ENCODE data around the gene ARHGAP26. TPM values are rescaled to one million over a fixed set of nuclear protein-coding genes. Genes with fewer than 3 reads are reported as not detected.

ARHGAP26 gene
- total RNA-seq, 1 donor from 2014 or later: 18.7 TPM

- H3K4me3 Mint-ChIP-seq: no peak overlapping the region
- DNase-seq (ENCODE audit: extremely low spot score, unreplicated experiment): no peak
- H3K27ac Mint-ChIP-seq: no peak overlapping the region
- no peak for TF ChIP-seq CTCF (conservative IDR thresholded peaks at IDR 0.05)
- peaks cover 6% of the 10 kb centered on the region for H3K9me3 Mint-ChIP-seq
- peaks cover 3% of the 10 kb centered on the region for H3K36me3 Mint-ChIP-seq
- no peaks in the 10 kb centered on the region for H3K27me3 Mint-ChIP-seq
- H3K4me1 Mint-ChIP-seq (ENCODE audit: unreplicated experiment): peaks cover 46% of the 10 kb centered on the region
Observed at GRCh38 chr5:142825378-142826089, 55.4 kb downstream of the ARHGAP26 start.

- no peaks in the 10 kb centered on the region for H3K9me3 Mint-ChIP-seq
- peaks cover 52% of the 10 kb centered on the region for H3K4me1 Mint-ChIP-seq (ENCODE audit: unreplicated experiment)
- no peak for DNase-seq (ENCODE audit: extremely low spot score, unreplicated experiment)
- H3K36me3 Mint-ChIP-seq: no peaks in the 10 kb centered on the region
- H3K27ac Mint-ChIP-seq: no peak overlapping the region
- H3K4me3 Mint-ChIP-seq: no peak overlapping the region
- no peaks in the 10 kb centered on the region for H3K27me3 Mint-ChIP-seq
- no peak for TF ChIP-seq CTCF (conservative IDR thresholded peaks at IDR 0.05)
Observed at GRCh38 chr5:142826093-142826492, 55.9 kb downstream of the ARHGAP26 start.

- Mint-ChIP-seq H3K9me3 (no peaks in the 10 kb centered on the region), H3K36me3 (no peaks in the 10 kb centered on the region), H3K27ac (no peak overlapping the region), H3K27me3 (no peaks in the 10 kb centered on the region), H3K4me1 (ENCODE audit: unreplicated experiment) (peaks cover 58% of the 10 kb centered on the region), H3K4me3 (no peak overlapping the region)
- TF ChIP-seq CTCF (conservative IDR thresholded peaks at IDR 0.05): no peak
- no peak for DNase-seq (ENCODE audit: extremely low spot score, unreplicated experiment)
Observed at GRCh38 chr5:142826741-142827492, 56.7 kb downstream of the ARHGAP26 start.

GRCh38 chr5:142827934-142828576 lies 57.9 kb downstream of the ARHGAP26 start:
- H3K27me3 Mint-ChIP-seq: no peaks in the 10 kb centered on the region
- no peak for TF ChIP-seq CTCF (conservative IDR thresholded peaks at IDR 0.05)
- H3K9me3 Mint-ChIP-seq: no peaks in the 10 kb centered on the region
- H3K36me3 Mint-ChIP-seq: no peaks in the 10 kb centered on the region
- H3K27ac Mint-ChIP-seq: no peak overlapping the region
- no peak for DNase-seq (ENCODE audit: extremely low spot score, unreplicated experiment)
- no peak overlapping the region for H3K4me3 Mint-ChIP-seq
- H3K4me1 Mint-ChIP-seq (ENCODE audit: unreplicated experiment): peaks cover 55% of the 10 kb centered on the region

GRCh38 chr5:142828797-142829535 lies 58.8 kb downstream of the ARHGAP26 start:
- H3K36me3 Mint-ChIP-seq: no peaks in the 10 kb centered on the region
- TF ChIP-seq CTCF (conservative IDR thresholded peaks at IDR 0.05): no peak
- no peak for DNase-seq (ENCODE audit: extremely low spot score, unreplicated experiment)
- H3K9me3 Mint-ChIP-seq: no peaks in the 10 kb centered on the region
- peaks cover 52% of the 10 kb centered on the region for H3K4me1 Mint-ChIP-seq (ENCODE audit: unreplicated experiment)
- no peaks in the 10 kb centered on the region for H3K27me3 Mint-ChIP-seq
- H3K4me3 Mint-ChIP-seq: no peak overlapping the region
- H3K27ac Mint-ChIP-seq: no peak overlapping the region

Data from type B pancreatic cell (in vitro differentiated cells).